ENCODE data around the gene DSC2. TPM values are rescaled to one million over a fixed set of nuclear protein-coding genes. Genes with fewer than 3 reads are reported as not detected.
"Not testable (repeated sequence)": the region's sequence is repeated elsewhere in the genome, so short reads cannot be mapped to it uniquely, and the experiment has no call there.

DSC2 gene
- total RNA-seq, 2 donors from 2014 or later: not detected

DNA sequence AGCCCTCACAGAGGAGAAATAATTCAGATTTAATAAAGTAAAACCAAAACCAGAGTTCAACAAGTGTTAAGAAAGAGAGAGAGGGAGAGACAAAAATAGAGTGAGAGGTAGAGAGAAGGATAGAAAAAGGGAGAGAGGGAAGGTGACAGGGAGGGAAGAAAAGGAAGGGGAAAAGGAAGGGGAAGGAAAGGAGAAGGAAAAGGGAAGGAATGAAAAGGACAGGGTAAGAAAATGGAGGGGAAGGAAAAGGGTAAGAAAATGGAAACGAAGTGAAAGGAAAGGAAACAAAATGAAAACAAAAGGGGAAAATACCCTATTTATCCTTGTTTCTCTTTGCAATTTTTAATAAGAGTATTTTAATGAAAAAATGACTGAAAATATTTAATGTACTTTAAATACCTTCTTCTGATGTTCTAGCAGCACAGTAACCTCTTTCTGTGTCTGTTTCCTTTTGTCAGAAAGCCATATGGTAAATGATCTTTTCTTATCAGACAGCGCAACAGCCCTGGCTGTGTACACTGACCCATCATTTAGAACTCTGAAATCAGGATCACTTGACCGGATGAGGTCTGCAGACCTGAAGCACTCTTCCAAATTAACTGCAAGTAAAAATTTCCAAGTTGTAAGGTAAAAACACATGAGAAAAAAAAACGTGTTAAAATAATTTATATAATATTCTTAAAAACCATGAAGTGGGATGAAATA lies 71.5 kb downstream of the DSC2 start:
- no peak overlapping the region for H3K27ac Mint-ChIP-seq
- no peak overlapping the region for H3K4me3 Mint-ChIP-seq
- ATAC-seq (replicated peaks in 1 of 2) (no peak), DNase-seq (no peak)
- H3K27me3 Mint-ChIP-seq (ENCODE audit: low read depth): no peaks in the 10 kb centered on the region
- H3K36me3 Mint-ChIP-seq (ENCODE audit: insufficient read depth in 2 of 2): no peaks in the 10 kb centered on the region
- no peaks in the 10 kb centered on the region for H3K4me1 Mint-ChIP-seq (ENCODE audit: low read depth)
- H3K9me3 Mint-ChIP-seq: peaks cover 0 to 12% of the 10 kb centered on the region in 2 donors

DNA sequence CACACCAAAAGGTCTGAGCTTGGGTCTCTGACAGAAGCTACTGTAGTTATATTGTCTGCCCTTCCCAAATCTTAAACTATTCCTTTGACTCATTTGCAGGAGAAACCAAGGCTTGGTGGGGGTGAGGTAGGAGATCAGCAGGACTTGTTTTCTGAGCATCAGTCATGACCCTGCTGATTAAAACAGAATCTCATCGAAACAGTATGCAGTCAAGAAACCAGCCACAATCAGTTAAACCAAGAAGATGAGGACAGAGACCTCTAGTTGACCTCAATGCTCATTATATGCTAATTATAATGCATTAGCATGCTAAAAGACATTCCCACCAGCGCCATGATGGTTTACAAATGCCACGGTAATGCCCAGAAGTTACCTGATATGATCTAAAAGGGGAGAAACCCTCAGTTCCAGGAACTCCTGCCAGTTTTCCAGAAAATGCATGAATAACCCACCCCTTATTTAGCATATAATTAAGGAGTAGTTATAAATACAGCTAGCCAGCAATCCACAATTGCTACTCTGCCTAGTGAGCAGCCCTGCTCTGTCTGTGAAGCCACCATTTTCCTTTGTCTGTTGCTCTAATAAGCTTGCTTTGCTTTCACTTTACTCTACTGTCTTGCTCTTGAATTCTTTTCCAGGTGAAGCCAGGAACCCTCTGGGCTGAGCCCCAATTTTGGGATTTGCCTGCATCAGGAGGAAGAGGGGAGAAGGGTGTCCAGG lies 86.3 kb downstream of the DSC2 start:
- no peaks in the 10 kb centered on the region for H3K36me3 Mint-ChIP-seq (ENCODE audit: insufficient read depth in 2 of 2)
- ATAC-seq (replicated peaks in 1 of 2) (no peak), DNase-seq (no peak)
- H3K27ac Mint-ChIP-seq: no peak overlapping the region
- no peaks in the 10 kb centered on the region for H3K4me1 Mint-ChIP-seq (ENCODE audit: low read depth)
- H3K4me3 Mint-ChIP-seq: no peak overlapping the region
- H3K27me3 Mint-ChIP-seq (ENCODE audit: low read depth): no peaks in the 10 kb centered on the region
- peaks cover 2 to 6% of the 10 kb centered on the region in 2 donors for H3K9me3 Mint-ChIP-seq

DNA sequence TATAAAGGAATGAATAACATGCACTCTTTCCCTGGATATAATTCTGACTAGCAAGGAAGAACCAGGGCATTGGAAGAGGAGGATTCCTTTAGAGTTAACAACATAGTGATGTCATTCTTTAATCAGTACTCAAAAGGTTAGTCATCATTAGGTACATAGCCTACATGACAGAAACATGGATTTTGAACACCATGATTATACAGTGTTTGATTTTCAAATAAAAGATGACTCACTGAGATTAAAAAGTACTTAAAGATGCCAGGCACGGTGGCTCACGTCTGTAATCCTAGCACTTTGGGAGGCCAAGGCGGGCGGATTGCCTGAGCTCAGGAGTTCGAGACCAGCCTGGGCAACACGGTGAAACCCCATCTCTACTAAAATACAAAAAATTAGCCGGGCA lies 90.8 kb downstream of the DSC2 start:
- not testable (repeated sequence) for H3K9me3 Mint-ChIP-seq; H3K27me3 Mint-ChIP-seq (ENCODE audit: low read depth); H3K27ac Mint-ChIP-seq; ATAC-seq (replicated peaks in 1 of 2); DNase-seq; H3K4me1 Mint-ChIP-seq (ENCODE audit: low read depth); H3K4me3 Mint-ChIP-seq; H3K36me3 Mint-ChIP-seq (ENCODE audit: insufficient read depth in 2 of 2)

DNA sequence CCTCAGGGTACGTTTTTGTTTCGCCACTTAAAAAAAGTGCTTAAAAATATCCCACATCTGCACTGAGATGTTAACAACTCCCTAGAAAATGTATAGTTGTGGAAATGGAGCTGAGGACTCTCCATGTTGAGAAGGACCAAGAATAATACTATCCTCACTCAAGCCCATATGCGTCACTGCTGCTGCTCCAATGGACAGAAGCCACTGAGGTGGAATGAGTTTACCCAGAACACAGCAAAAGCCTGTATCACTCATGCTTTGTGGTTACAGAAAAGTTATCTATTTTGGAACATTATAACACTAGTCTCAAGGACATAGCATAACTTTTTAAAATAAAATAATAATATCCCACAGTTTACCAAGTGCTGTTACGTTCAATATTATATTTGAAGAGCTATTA lies 91.6 kb downstream of the DSC2 start:
- H3K4me1 Mint-ChIP-seq (ENCODE audit: low read depth): no peaks in the 10 kb centered on the region
- ATAC-seq (replicated peaks in 1 of 2): no peak
- H3K27ac Mint-ChIP-seq: no peak overlapping the region

More for the DNA sequence above, 91.6 kb downstream of the DSC2 start:
- Mint-ChIP-seq H3K27me3 (ENCODE audit: low read depth) (no peaks in the 10 kb centered on the region), H3K36me3 (ENCODE audit: insufficient read depth in 2 of 2) (no peaks in the 10 kb centered on the region), H3K9me3 (peaks cover 0 to 3% of the 10 kb centered on the region in 2 donors), H3K4me3 (no peak overlapping the region)
- DNase-seq: no peak

Other genes starting within 250 kb of the DSC2 start
- gene DSC3, start 59.7 kb downstream of the DSC2 start, total RNA-seq: not detected
- gene DSC1, start 60.4 kb upstream of the DSC2 start, total RNA-seq: under 1 TPM in 1 of 2 donors, not detected in 1; 0.19 TPM
- gene DSG1, start 215.7 kb upstream of the DSC2 start, total RNA-seq: not detected